H9 (cell line): ENCODE measurements around the gene SMC1B. TPM values are rescaled to one million over a fixed set of nuclear protein-coding genes. Genes with fewer than 3 reads are reported as not detected.

Source experiments
- DNase-seq: peaks from one replicate; pipeline ENCODE4 v3.0.0-alpha.2; 2017
- H2AFZ ChIP-seq: one replicate; pipeline ENCODE4 v1.6.1; 2013; ENCODE audit warnings: mild to moderate bottlenecking, low read length, control low read depth, moderate library complexity
- H2AK5ac ChIP-seq: 2 replicates; pipeline ENCODE4 v1.6.1; 2013; ENCODE audit warnings: low read length, control low read depth, mixed read lengths; ENCODE audit not compliant: insufficient read length
- H2BK120ac ChIP-seq: one replicate; pipeline ENCODE4 v1.6.1; 2013; ENCODE audit warnings: low read depth, mild to moderate bottlenecking, low read length, control low read depth, inconsistent platforms; ENCODE audit not compliant: poor library complexity, severe bottlenecking
- H2BK12ac ChIP-seq: 2 replicates; pipeline ENCODE4 v1.6.1; 2013; ENCODE audit warnings: low read length, control low read depth, mixed read lengths, low read depth; ENCODE audit not compliant: insufficient read length
- H2BK15ac ChIP-seq: 2 replicates; pipeline ENCODE4 v1.6.1; 2013; ENCODE audit warnings: low read depth, low read length, control low read depth
- H2BK20ac ChIP-seq: one replicate; pipeline ENCODE4 v1.6.1; 2013; ENCODE audit warnings: low read depth, mild to moderate bottlenecking, low read length, control low read depth, inconsistent platforms; ENCODE audit not compliant: poor library complexity, severe bottlenecking
- H2BK5ac ChIP-seq: 2 replicates; pipeline ENCODE4 v1.6.1; 2013; ENCODE audit warnings: low read length, control low read depth, mixed read lengths; ENCODE audit not compliant: insufficient read length
- H3K14ac ChIP-seq: 2 replicates; pipeline ENCODE4 v1.6.1; 2013; ENCODE audit warnings: low read length, control low read depth; ENCODE audit not compliant: insufficient read depth
- H3K18ac ChIP-seq: 2 replicates; pipeline ENCODE4 v1.6.1; 2013; ENCODE audit warnings: low read depth, mild to moderate bottlenecking, mixed read lengths, low read length, control low read depth; ENCODE audit not compliant: insufficient read length
- H3K23ac ChIP-seq: 2 replicates; pipeline ENCODE4 v1.6.1; 2013; ENCODE audit warnings: low read length, control low read depth, mixed read lengths, low read depth; ENCODE audit not compliant: insufficient read length
- H3K23me2 ChIP-seq: 2 replicates; pipeline ENCODE4 v1.6.1; 2013; ENCODE audit warnings: low read depth, mild to moderate bottlenecking, mixed read lengths, low read length, control low read depth; ENCODE audit not compliant: insufficient read length, poor library complexity, severe bottlenecking
- H3K27ac ChIP-seq: 2 replicates; pipeline ENCODE4 v1.5.1; 2013; ENCODE audit warnings: low read length, control low read depth, mixed read lengths, low read depth; ENCODE audit not compliant: insufficient read length
- H3K27me3 ChIP-seq: 2 replicates; pipeline ENCODE4 v1.6.1; 2013; ENCODE audit warnings: low read length, control low read depth, inconsistent platforms; ENCODE audit not compliant: insufficient read depth
- H3K4ac ChIP-seq: 2 replicates; pipeline ENCODE4 v1.6.1; 2013; ENCODE audit warnings: low read depth, mild to moderate bottlenecking, control low read depth, inconsistent platforms, low read length, moderate library complexity
- H3K4me1 ChIP-seq: 2 replicates; pipeline ENCODE4 v1.6.1; 2013; ENCODE audit warnings: low read length, control low read depth, inconsistent platforms; ENCODE audit not compliant: insufficient read depth
- H3K4me2 ChIP-seq: 2 replicates; pipeline ENCODE4 v1.6.1; 2013; ENCODE audit warnings: low read length, control low read depth, mixed read lengths; ENCODE audit not compliant: insufficient read length, insufficient read depth
- H3K56ac ChIP-seq: 2 replicates; pipeline ENCODE4 v1.6.1; 2013; ENCODE audit warnings: low read depth, mild to moderate bottlenecking, mixed read lengths, low read length, control low read depth; ENCODE audit not compliant: insufficient read length
- H3K79me1 ChIP-seq: 2 replicates; pipeline ENCODE4 v1.6.1; 2013; ENCODE audit warnings: low read depth, mild to moderate bottlenecking, moderate library complexity, low read length, control low read depth, inconsistent platforms; ENCODE audit not compliant: insufficient read depth, poor library complexity, severe bottlenecking
- H3K79me2 ChIP-seq: 2 replicates; pipeline ENCODE4 v1.6.1; 2013; ENCODE audit warnings: low read length, control low read depth, inconsistent platforms; ENCODE audit not compliant: insufficient read depth
- H3K9ac ChIP-seq: 2 replicates; pipeline ENCODE4 v1.6.1; 2013; ENCODE audit warnings: low read length, control low read depth, mixed read lengths; ENCODE audit not compliant: insufficient read length; ENCODE audit errors: extremely low read depth
- H3K9me3 ChIP-seq: one replicate; pipeline ENCODE4 v1.6.1; 2013; ENCODE audit warnings: low read depth, low read length, inconsistent platforms; ENCODE audit not compliant: control insufficient read depth
- H3T11ph ChIP-seq: one replicate; pipeline ENCODE4 v1.6.1; 2013; ENCODE audit warnings: mild to moderate bottlenecking, low read length, control low read depth, inconsistent platforms
- H4K20me1 ChIP-seq: one replicate; pipeline ENCODE4 v1.6.1; 2013; ENCODE audit not compliant: control insufficient read depth, insufficient read length, insufficient read depth
- H4K5ac ChIP-seq: 2 replicates; pipeline ENCODE4 v1.6.1; 2013; ENCODE audit warnings: low read depth, mild to moderate bottlenecking, mixed read lengths, low read length, control low read depth; ENCODE audit not compliant: insufficient read length
- H4K8ac ChIP-seq: replicated peaks from 2 replicates; pipeline ENCODE4 v1.6.1; 2013; ENCODE audit warnings: low read length, control low read depth, mixed read lengths, low read depth; ENCODE audit not compliant: insufficient read length
- H4K91ac ChIP-seq: 2 replicates; pipeline ENCODE4 v1.6.1; 2013; ENCODE audit warnings: low read depth, mild to moderate bottlenecking, moderate library complexity, mixed read lengths, low read length, control low read depth; ENCODE audit not compliant: insufficient read length
- H3K27ac Mint-ChIP-seq, 3 experiments: 2 replicates in 2 of 3; 3 replicates in 1 of 3; pipeline ENCODE4 v1.8.0; 2020 to 2021; ENCODE audit warnings: mixed read lengths in 3 of 3, mild to moderate bottlenecking in 1 of 3, moderate library complexity in 1 of 3
- H3K27me3 Mint-ChIP-seq: 2 replicates; pipeline ENCODE4 v1.8.0; 2021; ENCODE audit warnings: low read depth, mild to moderate bottlenecking, moderate library complexity, mixed read lengths
- H3K36me3 Mint-ChIP-seq, 3 experiments: 2 replicates in 2 of 3; 3 replicates in 1 of 3; pipeline ENCODE4 v1.8.0; 2020 to 2021; ENCODE audit warnings: low read depth in 3 of 3, mixed read lengths in 3 of 3; ENCODE audit not compliant: insufficient read depth in 1 of 3
- H3K4me1 Mint-ChIP-seq, 2 experiments: 2 replicates each; pipeline ENCODE4 v1.8.0; 2020; ENCODE audit warnings: mixed read lengths in 2 of 2
- H3K4me3 Mint-ChIP-seq, 2 experiments: 2 replicates in 1 of 2; 3 replicates in 1 of 2; pipeline ENCODE4 v1.8.0; 2020 to 2021; ENCODE audit warnings: mild to moderate bottlenecking in 2 of 2, mixed read lengths in 2 of 2, moderate library complexity in 1 of 2
- H3K9me3 Mint-ChIP-seq, 2 experiments: 2 replicates in 1 of 2; 3 replicates in 1 of 2; pipeline ENCODE4 v1.8.0; 2020; ENCODE audit warnings: mild to moderate bottlenecking in 2 of 2, mixed read lengths in 2 of 2, moderate library complexity in 1 of 2
- CTCF ChIP-seq: fragments of 200-600 bp; sonication (generic); conservative IDR thresholded peaks from 3 replicates; pipeline ENCODE4 v1.8.0; 2021; ENCODE audit warnings: antibody characterized with exemption, mild to moderate bottlenecking
- WGBS: extraction: QIAGEN DNeasy Blood & Tissue Kit; methylation state at CpG from one replicate; pipeline ENCODE4 v1.1.7; 2013; ENCODE audit warnings: missing lambda C conversion rate, low lambda C conversion rate, mixed read lengths; ENCODE audit not compliant: insufficient read length; ENCODE audit errors: extremely low coverage; 5-methylcytosine and 5-hydroxymethylcytosine counted together
- total RNA-seq: library from RNA; stranded (reverse); gene quantifications from 2 replicates; pipeline ENCODE4 v1.2.1, GENCODE V29; 2021

Gene SMC1B
- total RNA-seq, 1 experiment from 2014 or later: not detected

DNA sequence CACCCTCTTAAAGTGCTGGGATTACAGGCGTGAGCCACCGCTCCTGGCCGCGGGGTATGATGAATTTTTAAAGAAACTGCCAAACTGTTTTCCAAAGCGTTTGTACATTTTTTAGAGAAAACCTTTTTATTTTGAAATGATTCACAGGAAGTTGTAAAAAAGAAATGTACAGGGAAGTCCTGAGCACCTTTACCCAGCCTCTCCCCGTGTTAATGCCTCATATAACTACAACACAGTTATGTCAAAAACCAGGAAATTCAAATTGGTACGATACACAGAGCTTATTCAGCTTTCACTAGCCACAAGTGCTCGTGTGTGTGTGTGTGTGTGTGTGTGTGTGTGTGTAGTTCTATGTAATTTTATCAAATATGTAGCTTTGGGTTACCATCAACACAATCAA, 110.6 kb downstream of the SMC1B start:
- peaks cover 4% of the 10 kb centered on the region for H3K27me3 Mint-ChIP-seq
- Histone ChIP-seq H2AFZ (no peak overlapping the region), H2BK120ac (no peak overlapping the region), H2BK12ac (no peak overlapping the region), H3K56ac (no peak overlapping the region), H3K4me2 (no peak overlapping the region), H3K79me1 (no peaks in the 10 kb centered on the region), H3K9me3 (no peaks in the 10 kb centered on the region), H4K8ac (no peak overlapping the region), H2AK5ac (no peak overlapping the region), H3K14ac (no peak overlapping the region), H3K23me2 (no peaks in the 10 kb centered on the region), H3K27ac (no peak overlapping the region), H3K4ac (no peak overlapping the region), H4K20me1 (no peaks in the 10 kb centered on the region), H3K9ac (no peak overlapping the region), H2BK5ac (no peak overlapping the region), H3K18ac (no peak overlapping the region), H2BK20ac (no peak overlapping the region), H3K79me2 (no peaks in the 10 kb centered on the region), H4K5ac (no peak overlapping the region), H3K4me1 (no peaks in the 10 kb centered on the region; the same call in 1 of the 2 replicates), H3K27me3 (no peaks in the 10 kb centered on the region), H2BK15ac (no peak overlapping the region), H3K23ac (no peak overlapping the region), H3T11ph (no peak overlapping the region), H4K91ac (no peak overlapping the region)
- H3K36me3 Mint-ChIP-seq: no peaks in the 10 kb centered on the region; a peak in 1 of 7 replicates
- DNase-seq: no peak
- no CpG with 5 or more reads among the region's 8 CpGs for WGBS
- no peaks in the 10 kb centered on the region for H3K9me3 Mint-ChIP-seq
- no peak overlapping the region for H3K27ac Mint-ChIP-seq
- no peak overlapping the region for H3K4me3 Mint-ChIP-seq
- H3K4me1 Mint-ChIP-seq: peaks cover 14% of the 10 kb centered on the region in 2 experiments
- TF ChIP-seq CTCF: no peak
